SU-DHL-6 (cell line): ENCODE measurements around the gene EEFSEC.

Experiments used
- CTCF ChIP-seq: fragments of 200-600 bp; sonication (generic); IDR thresholded peaks from one replicate; pipeline ENCODE4 v1.5.1; 2017; ENCODE audit warnings: antibody characterized with exemption, mild to moderate bottlenecking, low read length, moderate library complexity; ENCODE audit not compliant: insufficient read depth, poor library complexity, severe bottlenecking
- EZH2phosphoT487 ChIP-seq: fragments of 200-600 bp; sonication (generic), shearing (Covaris generic); conservative IDR thresholded peaks from 2 replicates; pipeline ENCODE4 v1.6.1; 2018; ENCODE audit warnings: mild to moderate bottlenecking, antibody characterized with exemption, low read length, moderate library complexity, mixed read lengths

GRCh38 chr3:128215800-128216495 is 62.7 kb downstream of the EEFSEC start:
- TF ChIP-seq CTCF: no peak
- no peak for TF ChIP-seq EZH2phosphoT487
